Activated effector memory CD4-positive, alpha-beta T cell treated with Interleukin-2 at 50 U/mL for 16 hours (primary cell): ENCODE data around the gene CCDC9B.

Source experiments
- DNase-seq: peaks from one replicate; pipeline ENCODE4 v3.0.0-alpha.2; 2020

Gene CCDC9B

GRCh38 chr15:40344631-40345120 lies 3.9 kb upstream of the CCDC9B start:
- peak; percentile 47 for DNase-seq

GRCh38 chr15:40344217-40344616 lies 3.5 kb upstream of the CCDC9B start:
- no peak for DNase-seq

GRCh38 chr15:40343512-40343911 lies 2.8 kb upstream of the CCDC9B start:
- DNase-seq: no peak

GRCh38 chr15:40342416-40343320 lies 1.9 kb upstream of the CCDC9B start:
- DNase-seq: no peak

- no peak for DNase-seq
These were observed 550 bp downstream of the CCDC9B start for GRCh38 chr15:40340038-40340739.

GRCh38 chr15:40339621-40339945 lies 1.2 kb downstream of the CCDC9B start:
- DNase-seq: no peak

GRCh38 chr15:40338921-40339620 lies 1.7 kb downstream of the CCDC9B start:
- no peak for DNase-seq

- peak; percentile 59 for DNase-seq
These were observed 2.6 kb downstream of the CCDC9B start for GRCh38 chr15:40338041-40338657.

- DNase-seq: no peak
These were observed 3.1 kb downstream of the CCDC9B start for GRCh38 chr15:40337597-40337996.

- no peak for DNase-seq
These were observed 4.0 kb downstream of the CCDC9B start for GRCh38 chr15:40336744-40337122.

GRCh38 chr15:40335938-40336743 lies 4.6 kb downstream of the CCDC9B start:
- DNase-seq: no peak

GRCh38 chr15:40334941-40335795 lies 5.6 kb downstream of the CCDC9B start:
- no peak for DNase-seq

- no peak for DNase-seq
These were observed 6.2 kb downstream of the CCDC9B start for GRCh38 chr15:40334541-40334940.

- DNase-seq: no peak
These were observed 6.7 kb downstream of the CCDC9B start for GRCh38 chr15:40333922-40334492.

GRCh38 chr15:40332113-40332781 lies 8.5 kb downstream of the CCDC9B start:
- no peak for DNase-seq

GRCh38 chr15:40331637-40332036 lies 9.1 kb downstream of the CCDC9B start:
- DNase-seq: no peak

- DNase-seq: no peak
These were observed 9.7 kb downstream of the CCDC9B start for GRCh38 chr15:40331026-40331425.

GRCh38 chr15:40330368-40330836 lies 10.3 kb downstream of the CCDC9B start:
- DNase-seq: no peak

- DNase-seq: no peak
These were observed 10.9 kb downstream of the CCDC9B start for GRCh38 chr15:40329804-40330203.

GRCh38 chr15:40328751-40329150 lies 12.0 kb downstream of the CCDC9B start:
- DNase-seq: no peak
